Transverse colon (tissue), 4 donors: Measurements from ENCODE around the gene EFNA5. TPM values are rescaled to one million over a fixed set of nuclear protein-coding genes. Genes with fewer than 3 reads are reported as not detected.

Experiments
- DNase-seq: peaks from one replicate; pipeline ENCODE4 v3.0.0-alpha.2; 2019
- H3K27ac ChIP-seq, 4 donors: fragments of 200-600 bp; sonication (generic); 2 replicates each; pipeline ENCODE4 v1.5.1; 2016 to 2018; ENCODE audit warnings: inconsistent platforms in 4 of 4
- H3K27me3 ChIP-seq: fragments of 200-600 bp; sonication (generic); 2 replicates; pipeline ENCODE4 v1.5.1; 2017; ENCODE audit warnings: inconsistent platforms
- H3K36me3 ChIP-seq, 4 donors: fragments of 200-600 bp; sonication (generic); 2 replicates each; pipeline ENCODE4 v1.5.1; 2017 to 2019; ENCODE audit warnings: inconsistent platforms in 4 of 4
- H3K4me1 ChIP-seq, 4 donors: fragments of 200-600 bp; sonication (generic); 2 replicates each; pipeline ENCODE4 v1.5.1; 2017 to 2020; ENCODE audit warnings: inconsistent platforms in 4 of 4
- H3K4me3 ChIP-seq, 4 donors: fragments of 200-600 bp; sonication (generic); 1 replicate in 1 of 4; 2 replicates in 3 of 4; pipeline versions ENCODE4 v1.5.1 to v1.6.1; 2017 to 2019; ENCODE audit warnings: inconsistent platforms in 4 of 4
- H3K9me3 ChIP-seq, 2 donors: fragments of 200-600 bp; sonication (generic); 2 replicates each; pipeline ENCODE4 v1.5.1; 2017 to 2019; ENCODE audit warnings: inconsistent platforms in 2 of 2
- CTCF ChIP-seq, 5 experiments: fragments of 200-600 bp in 3 of 5; fragments of 450-650 bp in 2 of 5; sonication (generic) in 3 of 5; IDR thresholded peaks; 1 replicate in 2 of 5; 2 replicates in 3 of 5; pipeline ENCODE4 v1.5.1; 2016 to 2017; ENCODE audit warnings: antibody characterized with exemption in 5 of 5, inconsistent platforms in 3 of 5, mild to moderate bottlenecking in 2 of 5, moderate library complexity in 1 of 5
- EP300 ChIP-seq: sonication (generic); formaldehyde crosslinking; IDR thresholded peaks from one replicate; pipeline ENCODE4 v1.6.1; 2017; ENCODE audit warnings: antibody characterized with exemption, low read depth
- POLR2A ChIP-seq: fragments of 450-650 bp; IDR thresholded peaks from one replicate; pipeline ENCODE4 v1.6.1; 2016; ENCODE audit warnings: antibody characterized with exemption, mild to moderate bottlenecking, moderate library complexity
- POLR2AphosphoS5 ChIP-seq, 3 donors: sonication (generic); formaldehyde crosslinking; IDR thresholded peaks; one replicate each; pipeline ENCODE4 v1.6.1; 2016; ENCODE audit warnings: antibody characterized with exemption in 3 of 3
- WGBS, 2 donors: methylation state at CpG; one replicate each; pipeline ENCODE4 v1.1.5; 2018; ENCODE audit warnings: low coverage in 1 of 2; 5-methylcytosine and 5-hydroxymethylcytosine counted together
- in situ Hi-C, 4 donors: fragments of 200-750 bp; cut with MboI; loops; one replicate each; pipeline versions ENCODE4 v1.15.0 to v1.15.1; 2017; ENCODE audit warnings: low sequenced_read_pairs in 3 of 4, low pct_ligation_motif_present in 1 of 4, low pct_unique_long_range_greater_than_20kb in 1 of 4
- intact Hi-C: fragments of 100-400 bp; cut with DNase I; formaldehyde crosslinking; loops from one replicate; pipeline ENCODE4 v1.15.1; 2023; ENCODE audit warnings: low total_unique reads
- total RNA-seq, 4 donors: library from RNA; depleted of rRNA; stranded (reverse); fragments of >200 nt; gene quantifications; one replicate each; pipeline ENCODE4 v1.1.0, GENCODE V29; 2016

The EFNA5 gene
- total RNA-seq, 4 donors from 2014 or later: 1.5 to 18.2 (median 12.1) TPM

GRCh38 chr5:107514305-107514704 lies 156.4 kb downstream of the EFNA5 start:
- 79 to 84% methylated on average over 2 of the region's 2 CpGs for WGBS, 2 donors
- no peaks in the 10 kb centered on the region for H3K27me3 ChIP-seq
- H3K36me3 ChIP-seq: no peaks in the 10 kb centered on the region
- no peaks in the 10 kb centered on the region for H3K9me3 ChIP-seq
- no peak overlapping the region for H3K27ac ChIP-seq
- TF ChIP-seq POLR2AphosphoS5 (IDR thresholded peaks at IDR 0.05) (no peak), CTCF (IDR thresholded peaks at IDR 0.05) (no peak), EP300 (no peak), POLR2A (no peak)
- no peak overlapping the region for H3K4me3 ChIP-seq
- no peak for DNase-seq
- intact Hi-C loops: no loop called here
- peaks cover 0 to 9% (median 0%) of the 10 kb centered on the region in 4 donors for H3K4me1 ChIP-seq
- in situ Hi-C loops: no loop called here

DNA sequence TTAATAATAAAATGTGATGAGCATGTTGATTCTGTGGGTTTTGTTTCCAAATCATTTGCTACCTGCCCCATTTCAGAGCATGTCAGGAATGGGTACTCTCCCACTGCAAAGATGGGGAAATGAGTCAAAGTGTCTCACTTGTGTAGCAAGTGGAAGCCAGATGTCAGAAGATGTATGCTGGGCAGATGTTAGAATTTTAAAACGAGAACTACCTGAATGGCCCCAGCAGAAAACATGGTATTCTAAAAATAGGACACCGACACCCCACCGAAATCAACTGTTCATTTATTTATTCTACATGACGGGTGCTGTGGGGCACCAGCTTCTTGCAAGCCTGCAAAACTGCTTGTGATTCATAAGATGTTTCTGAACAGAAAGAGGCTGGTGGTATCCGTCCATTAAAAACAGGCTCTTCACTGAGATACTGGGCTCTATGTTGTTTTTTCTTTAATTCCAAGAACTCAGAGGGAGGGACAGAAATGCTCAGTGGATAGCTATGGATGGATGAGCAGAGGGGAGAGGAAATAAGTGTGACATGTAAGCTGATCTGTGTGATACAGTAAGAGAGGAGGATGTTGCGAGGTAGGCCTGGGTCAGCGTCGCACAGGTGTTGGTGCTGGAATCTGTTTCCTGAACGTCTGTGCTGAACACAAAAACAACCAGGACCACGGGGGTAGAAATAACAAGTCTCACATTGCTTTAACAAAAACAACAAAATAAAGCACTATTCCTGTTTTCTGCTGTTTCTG lies 157.2 kb downstream of the EFNA5 start:
- Histone ChIP-seq H3K27ac (no peak overlapping the region), H3K4me3 (no peak overlapping the region), H3K36me3 (no peaks in the 10 kb centered on the region), H3K27me3 (no peaks in the 10 kb centered on the region), H3K9me3 (no peaks in the 10 kb centered on the region), H3K4me1 (peaks cover 0 to 9% (median 0%) of the 10 kb centered on the region in 4 donors)
- no peak for DNase-seq
- in situ Hi-C loops: no loop called here
- intact Hi-C loops: no loop called here
- TF ChIP-seq POLR2AphosphoS5 (IDR thresholded peaks at IDR 0.05) (no peak), CTCF (IDR thresholded peaks at IDR 0.05) (no peak), POLR2A (no peak), EP300 (no peak)
- 62 to 72% methylated on average over 6 to 10 of the region's 10 CpGs for WGBS, 2 donors

- Histone ChIP-seq H3K4me1 (peaks cover 0 to 3% (median 0%) of the 10 kb centered on the region in 4 donors), H3K36me3 (no peaks in the 10 kb centered on the region), H3K27ac (no peak overlapping the region), H3K27me3 (no peaks in the 10 kb centered on the region), H3K9me3 (no peaks in the 10 kb centered on the region), H3K4me3 (no peak overlapping the region)
- WGBS, 2 donors: 88 to 91% methylated on average over 2 to 3 of the region's 3 CpGs
- DNase-seq: no peak
- in situ Hi-C loops (no loop called here), intact Hi-C loops (no loop called here)
- TF ChIP-seq CTCF (IDR thresholded peaks at IDR 0.05) (no peak), POLR2A (no peak), POLR2AphosphoS5 (IDR thresholded peaks at IDR 0.05) (no peak), EP300 (no peak)
Observed at GRCh38 chr5:107512029-107512428, 158.7 kb downstream of the EFNA5 start.

GRCh38 chr5:107510125-107510524 lies 160.6 kb downstream of the EFNA5 start:
- DNase-seq: no peak
- intact Hi-C loops: no loop called here
- in situ Hi-C loops: no loop called here
- Histone ChIP-seq H3K36me3 (no peaks in the 10 kb centered on the region), H3K27me3 (no peaks in the 10 kb centered on the region), H3K4me1 (peaks cover 0 to 13% (median 8%) of the 10 kb centered on the region in 4 donors), H3K27ac (no peak overlapping the region), H3K9me3 (no peaks in the 10 kb centered on the region), H3K4me3 (no peak overlapping the region)
- TF ChIP-seq CTCF (IDR thresholded peaks at IDR 0.05) (no peak), EP300 (no peak), POLR2A (no peak), POLR2AphosphoS5 (IDR thresholded peaks at IDR 0.05) (no peak)
- 83 to 93% methylated on average over 2 to 3 of the region's 3 CpGs for WGBS, 2 donors
